Keratinocyte (primary cell): Measurements from ENCODE around the gene RRAGC.

Source experiments
- EZH2 ChIP-seq: IDR thresholded peaks from one replicate; pipeline ENCODE4 v1.6.1; 2012; ENCODE audit warnings: inconsistent platforms, mild to moderate bottlenecking, low read length, moderate library complexity
- TF ChIP-seq, protein P1 (sequence below), 3 experiments: IDR thresholded peaks in 1 of 3; conservative IDR thresholded peaks in 1 of 3; optimal IDR thresholded peaks in 1 of 3; 2 replicates in 2 of 3; 3 replicates in 1 of 3; pipeline versions ENCODE3 to v1.5.1; 2011; ENCODE audit warnings: low read length in 3 of 3, mild to moderate bottlenecking in 3 of 3, moderate library complexity in 2 of 3, control low read depth in 1 of 3, inconsistent platforms in 1 of 3; ENCODE audit not compliant: insufficient read depth in 2 of 3; ENCODE audit errors: extremely low read depth in 1 of 3

DNA sequence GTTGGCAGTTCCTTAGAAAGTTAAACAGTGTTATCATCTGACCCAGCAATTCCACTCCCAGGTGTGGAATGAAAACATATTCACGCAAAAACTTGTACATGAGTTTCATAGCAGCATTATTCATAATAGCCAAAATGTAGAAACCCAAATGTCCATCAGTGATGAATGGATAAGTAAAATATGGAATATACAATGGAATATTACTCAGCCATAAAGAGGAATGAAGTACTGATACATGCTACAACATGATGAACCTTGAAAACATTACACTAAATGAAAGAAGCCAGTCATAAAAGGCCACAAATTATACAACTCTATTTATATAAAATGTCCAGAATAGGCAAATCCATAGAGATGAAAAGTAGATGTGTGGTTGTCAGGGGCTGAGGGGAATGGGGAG is 53.5 kb downstream of the RRAGC start:
- TF ChIP-seq, protein P1, sequence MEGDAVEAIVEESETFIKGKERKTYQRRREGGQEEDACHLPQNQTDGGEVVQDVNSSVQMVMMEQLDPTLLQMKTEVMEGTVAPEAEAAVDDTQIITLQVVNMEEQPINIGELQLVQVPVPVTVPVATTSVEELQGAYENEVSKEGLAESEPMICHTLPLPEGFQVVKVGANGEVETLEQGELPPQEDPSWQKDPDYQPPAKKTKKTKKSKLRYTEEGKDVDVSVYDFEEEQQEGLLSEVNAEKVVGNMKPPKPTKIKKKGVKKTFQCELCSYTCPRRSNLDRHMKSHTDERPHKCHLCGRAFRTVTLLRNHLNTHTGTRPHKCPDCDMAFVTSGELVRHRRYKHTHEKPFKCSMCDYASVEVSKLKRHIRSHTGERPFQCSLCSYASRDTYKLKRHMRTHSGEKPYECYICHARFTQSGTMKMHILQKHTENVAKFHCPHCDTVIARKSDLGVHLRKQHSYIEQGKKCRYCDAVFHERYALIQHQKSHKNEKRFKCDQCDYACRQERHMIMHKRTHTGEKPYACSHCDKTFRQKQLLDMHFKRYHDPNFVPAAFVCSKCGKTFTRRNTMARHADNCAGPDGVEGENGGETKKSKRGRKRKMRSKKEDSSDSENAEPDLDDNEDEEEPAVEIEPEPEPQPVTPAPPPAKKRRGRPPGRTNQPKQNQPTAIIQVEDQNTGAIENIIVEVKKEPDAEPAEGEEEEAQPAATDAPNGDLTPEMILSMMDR (optimal IDR thresholded peaks at IDR 0.05 in 1 of 3, IDR thresholded peaks at IDR 0.05 in 1 of 3, conservative IDR thresholded peaks at IDR 0.05 in 1 of 3; ENCODE audit: extremely low read depth in 1 of 3, insufficient read depth in 2 of 3, low read length in 3 of 3), result no peak
- TF ChIP-seq EZH2, result no peak
